GM12878 (cell line): ENCODE results near the gene PGC. TPM values are rescaled to one million over a fixed set of nuclear protein-coding genes. Genes with fewer than 3 reads are reported as not detected.

Source experiments
- ASH2L ChIP-seq: fragments of 300-600, 200-600 bp; sonication (generic); IDR thresholded peaks from 2 replicates; pipeline ENCODE4 v1.6.1; 2017; ENCODE audit warnings: low read depth, mild to moderate bottlenecking, borderline replicate concordance
- JUNB ChIP-seq: IDR thresholded peaks from 2 replicates; pipeline ENCODE4 v1.6.1; 2016; ENCODE audit warnings: antibody characterized with exemption, mild to moderate bottlenecking
- MYB ChIP-seq: fragments of 150-350 bp; IDR thresholded peaks from 2 replicates; pipeline ENCODE4 v1.6.1; 2014; ENCODE audit warnings: mild to moderate bottlenecking, low read depth, low read length, borderline replicate concordance
- NFYB ChIP-seq: IDR thresholded peaks from 2 replicates; pipeline ENCODE4 v1.6.1; 2011; ENCODE audit warnings: low read depth, mild to moderate bottlenecking, low read length, improper control_type of control experiment, moderate library complexity; ENCODE audit not compliant: insufficient read depth
- PAX8 ChIP-seq: fragments of 450-650 bp; IDR thresholded peaks from 2 replicates; pipeline ENCODE4 v1.6.1; 2017; ENCODE audit warnings: mild to moderate bottlenecking, moderate library complexity
- SREBF1 ChIP-seq: IDR thresholded peaks from 2 replicates; pipeline ENCODE4 v1.6.1; 2012; ENCODE audit warnings: mild to moderate bottlenecking, low read length
- ZNF24 ChIP-seq: fragments of 450-650 bp; IDR thresholded peaks from 2 replicates; pipeline ENCODE4 v1.6.1; 2017; ENCODE audit warnings: antibody characterized with exemption, mild to moderate bottlenecking
- polyA plus RNA-seq, 11 experiments: library from polyadenylated mRNA; depleted of rRNA in 4 of 11; unstranded in 6 of 11; stranded (reverse) in 5 of 11; fragments of >200 nt; fragmentation: Nextera tagmentation in 4 of 11; fragmentation: Illumina TruSeq in 1 of 11; extraction: Ambion mirVana in 4 of 11; extraction: Trizol in 1 of 11; gene quantifications; 1 replicate in 1 of 11; 2 replicates in 10 of 11; pipeline versions ENCODE4 v1.2.1 to v1.2.3, GENCODE V29; 2011 to 2016; ENCODE audit warnings: inconsistent platforms in 2 of 11, missing spikeins in 2 of 11, low read depth in 1 of 11
- total RNA-seq, 4 experiments: library from RNA; depleted of rRNA in 3 of 4; stranded (reverse); fragments of >200 nt in 3 of 4; fragmentation: Illumina TruSeq in 1 of 4; extraction: Trizol in 1 of 4; gene quantifications; 2 replicates each; pipeline versions ENCODE4 v1.2.1 to v1.2.3, GENCODE V29; 2013 to 2021
- TF ChIP-seq, protein P1 (sequence below): IDR thresholded peaks from 2 replicates; pipeline ENCODE4 v1.6.1; 2012; ENCODE audit warnings: mild to moderate bottlenecking, low read depth, low read length
- TF ChIP-seq, protein P2 (sequence below): fragments of 450-650 bp; conservative IDR thresholded peaks from 2 replicates; pipeline ENCODE4 v1.6.1; 2017; ENCODE audit warnings: mild to moderate bottlenecking, moderate library complexity
- TF ChIP-seq, protein P3 (sequence below): fragments of 450-650 bp; IDR thresholded peaks from 2 replicates; pipeline ENCODE4 v1.6.1; 2017; ENCODE audit warnings: low read depth, mild to moderate bottlenecking, moderate library complexity
- TF ChIP-seq, protein P4 (sequence below), 3 experiments: IDR thresholded peaks in 2 of 3; conservative IDR thresholded peaks in 1 of 3; 2 replicates each; pipeline ENCODE4 v1.5.1; 2011; ENCODE audit warnings: low read depth in 3 of 3, low read length in 3 of 3, mild to moderate bottlenecking in 3 of 3, control low read depth in 2 of 3, moderate library complexity in 2 of 3, inconsistent platforms in 1 of 3, mixed read lengths in 1 of 3; ENCODE audit not compliant: control insufficient read depth in 2 of 3, insufficient read depth in 1 of 3; ENCODE audit errors: extremely low read depth in 1 of 3
- TF ChIP-seq, protein P5 (sequence below): fragments of 450-650 bp; IDR thresholded peaks from 2 replicates; pipeline ENCODE4 v1.6.1; 2018; ENCODE audit warnings: mild to moderate bottlenecking, low read depth, moderate library complexity; ENCODE audit not compliant: partially characterized antibody
- TF ChIP-seq, protein P6 (sequence below): IDR thresholded peaks from 2 replicates; pipeline ENCODE4 v1.6.1; 2011; ENCODE audit warnings: borderline replicate concordance, low read depth, mild to moderate bottlenecking, moderate library complexity, low read length; ENCODE audit not compliant: insufficient read depth, poor library complexity, severe bottlenecking

PGC gene
- total and polyA plus RNA-seq, 10 of the 15 experiments (the other 5 are each of a cell fraction or from before 2014, with no cell fraction given), result 0.26 TPM; not detected in 9

DNA sequence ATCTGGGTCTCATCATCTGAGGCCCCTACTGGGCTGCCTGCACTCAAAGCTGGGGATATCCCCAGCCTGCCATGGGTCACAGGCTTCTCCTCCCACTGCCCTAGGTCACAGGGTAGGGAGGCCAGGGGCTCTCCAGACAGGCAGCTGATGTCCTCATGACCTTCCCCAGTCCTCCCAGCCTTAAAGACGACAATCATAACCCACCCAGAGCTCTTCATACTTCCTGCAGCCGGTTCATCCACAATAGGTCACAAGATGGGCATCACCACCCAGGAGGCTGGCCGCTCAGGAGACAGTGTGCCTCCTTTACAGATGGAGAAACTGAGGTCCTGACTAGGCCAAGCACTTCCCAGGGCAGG, 27.0 kb downstream of the PGC start (continued):
- TF ChIP-seq ASH2L (no peak), SREBF1 (no peak), MYB (no peak), PAX8 (no peak), NFYB (no peak), JUNB (no peak), ZNF24 (no peak)
- TF ChIP-seq, protein P1, sequence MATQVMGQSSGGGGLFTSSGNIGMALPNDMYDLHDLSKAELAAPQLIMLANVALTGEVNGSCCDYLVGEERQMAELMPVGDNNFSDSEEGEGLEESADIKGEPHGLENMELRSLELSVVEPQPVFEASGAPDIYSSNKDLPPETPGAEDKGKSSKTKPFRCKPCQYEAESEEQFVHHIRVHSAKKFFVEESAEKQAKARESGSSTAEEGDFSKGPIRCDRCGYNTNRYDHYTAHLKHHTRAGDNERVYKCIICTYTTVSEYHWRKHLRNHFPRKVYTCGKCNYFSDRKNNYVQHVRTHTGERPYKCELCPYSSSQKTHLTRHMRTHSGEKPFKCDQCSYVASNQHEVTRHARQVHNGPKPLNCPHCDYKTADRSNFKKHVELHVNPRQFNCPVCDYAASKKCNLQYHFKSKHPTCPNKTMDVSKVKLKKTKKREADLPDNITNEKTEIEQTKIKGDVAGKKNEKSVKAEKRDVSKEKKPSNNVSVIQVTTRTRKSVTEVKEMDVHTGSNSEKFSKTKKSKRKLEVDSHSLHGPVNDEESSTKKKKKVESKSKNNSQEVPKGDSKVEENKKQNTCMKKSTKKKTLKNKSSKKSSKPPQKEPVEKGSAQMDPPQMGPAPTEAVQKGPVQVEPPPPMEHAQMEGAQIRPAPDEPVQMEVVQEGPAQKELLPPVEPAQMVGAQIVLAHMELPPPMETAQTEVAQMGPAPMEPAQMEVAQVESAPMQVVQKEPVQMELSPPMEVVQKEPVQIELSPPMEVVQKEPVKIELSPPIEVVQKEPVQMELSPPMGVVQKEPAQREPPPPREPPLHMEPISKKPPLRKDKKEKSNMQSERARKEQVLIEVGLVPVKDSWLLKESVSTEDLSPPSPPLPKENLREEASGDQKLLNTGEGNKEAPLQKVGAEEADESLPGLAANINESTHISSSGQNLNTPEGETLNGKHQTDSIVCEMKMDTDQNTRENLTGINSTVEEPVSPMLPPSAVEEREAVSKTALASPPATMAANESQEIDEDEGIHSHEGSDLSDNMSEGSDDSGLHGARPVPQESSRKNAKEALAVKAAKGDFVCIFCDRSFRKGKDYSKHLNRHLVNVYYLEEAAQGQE, result no peak
- TF ChIP-seq, protein P2, sequence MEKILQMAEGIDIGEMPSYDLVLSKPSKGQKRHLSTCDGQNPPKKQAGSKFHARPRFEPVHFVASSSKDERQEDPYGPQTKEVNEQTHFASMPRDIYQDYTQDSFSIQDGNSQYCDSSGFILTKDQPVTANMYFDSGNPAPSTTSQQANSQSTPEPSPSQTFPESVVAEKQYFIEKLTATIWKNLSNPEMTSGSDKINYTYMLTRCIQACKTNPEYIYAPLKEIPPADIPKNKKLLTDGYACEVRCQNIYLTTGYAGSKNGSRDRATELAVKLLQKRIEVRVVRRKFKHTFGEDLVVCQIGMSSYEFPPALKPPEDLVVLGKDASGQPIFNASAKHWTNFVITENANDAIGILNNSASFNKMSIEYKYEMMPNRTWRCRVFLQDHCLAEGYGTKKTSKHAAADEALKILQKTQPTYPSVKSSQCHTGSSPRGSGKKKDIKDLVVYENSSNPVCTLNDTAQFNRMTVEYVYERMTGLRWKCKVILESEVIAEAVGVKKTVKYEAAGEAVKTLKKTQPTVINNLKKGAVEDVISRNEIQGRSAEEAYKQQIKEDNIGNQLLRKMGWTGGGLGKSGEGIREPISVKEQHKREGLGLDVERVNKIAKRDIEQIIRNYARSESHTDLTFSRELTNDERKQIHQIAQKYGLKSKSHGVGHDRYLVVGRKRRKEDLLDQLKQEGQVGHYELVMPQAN, result no peak
- TF ChIP-seq, protein P3, sequence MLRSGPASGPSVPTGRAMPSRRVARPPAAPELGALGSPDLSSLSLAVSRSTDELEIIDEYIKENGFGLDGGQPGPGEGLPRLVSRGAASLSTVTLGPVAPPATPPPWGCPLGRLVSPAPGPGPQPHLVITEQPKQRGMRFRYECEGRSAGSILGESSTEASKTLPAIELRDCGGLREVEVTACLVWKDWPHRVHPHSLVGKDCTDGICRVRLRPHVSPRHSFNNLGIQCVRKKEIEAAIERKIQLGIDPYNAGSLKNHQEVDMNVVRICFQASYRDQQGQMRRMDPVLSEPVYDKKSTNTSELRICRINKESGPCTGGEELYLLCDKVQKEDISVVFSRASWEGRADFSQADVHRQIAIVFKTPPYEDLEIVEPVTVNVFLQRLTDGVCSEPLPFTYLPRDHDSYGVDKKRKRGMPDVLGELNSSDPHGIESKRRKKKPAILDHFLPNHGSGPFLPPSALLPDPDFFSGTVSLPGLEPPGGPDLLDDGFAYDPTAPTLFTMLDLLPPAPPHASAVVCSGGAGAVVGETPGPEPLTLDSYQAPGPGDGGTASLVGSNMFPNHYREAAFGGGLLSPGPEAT, result peak; percentile 84
- TF ChIP-seq, protein P4, sequence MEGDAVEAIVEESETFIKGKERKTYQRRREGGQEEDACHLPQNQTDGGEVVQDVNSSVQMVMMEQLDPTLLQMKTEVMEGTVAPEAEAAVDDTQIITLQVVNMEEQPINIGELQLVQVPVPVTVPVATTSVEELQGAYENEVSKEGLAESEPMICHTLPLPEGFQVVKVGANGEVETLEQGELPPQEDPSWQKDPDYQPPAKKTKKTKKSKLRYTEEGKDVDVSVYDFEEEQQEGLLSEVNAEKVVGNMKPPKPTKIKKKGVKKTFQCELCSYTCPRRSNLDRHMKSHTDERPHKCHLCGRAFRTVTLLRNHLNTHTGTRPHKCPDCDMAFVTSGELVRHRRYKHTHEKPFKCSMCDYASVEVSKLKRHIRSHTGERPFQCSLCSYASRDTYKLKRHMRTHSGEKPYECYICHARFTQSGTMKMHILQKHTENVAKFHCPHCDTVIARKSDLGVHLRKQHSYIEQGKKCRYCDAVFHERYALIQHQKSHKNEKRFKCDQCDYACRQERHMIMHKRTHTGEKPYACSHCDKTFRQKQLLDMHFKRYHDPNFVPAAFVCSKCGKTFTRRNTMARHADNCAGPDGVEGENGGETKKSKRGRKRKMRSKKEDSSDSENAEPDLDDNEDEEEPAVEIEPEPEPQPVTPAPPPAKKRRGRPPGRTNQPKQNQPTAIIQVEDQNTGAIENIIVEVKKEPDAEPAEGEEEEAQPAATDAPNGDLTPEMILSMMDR (IDR thresholded peaks at IDR 0.05 in 2 of 3, conservative IDR thresholded peaks at IDR 0.05 in 1 of 3; ENCODE audit: control insufficient read depth in 2 of 3, extremely low read depth in 1 of 3, insufficient read depth in 1 of 3, low read depth in 3 of 3, low read length in 3 of 3), result no peak
- TF ChIP-seq, protein P5, sequence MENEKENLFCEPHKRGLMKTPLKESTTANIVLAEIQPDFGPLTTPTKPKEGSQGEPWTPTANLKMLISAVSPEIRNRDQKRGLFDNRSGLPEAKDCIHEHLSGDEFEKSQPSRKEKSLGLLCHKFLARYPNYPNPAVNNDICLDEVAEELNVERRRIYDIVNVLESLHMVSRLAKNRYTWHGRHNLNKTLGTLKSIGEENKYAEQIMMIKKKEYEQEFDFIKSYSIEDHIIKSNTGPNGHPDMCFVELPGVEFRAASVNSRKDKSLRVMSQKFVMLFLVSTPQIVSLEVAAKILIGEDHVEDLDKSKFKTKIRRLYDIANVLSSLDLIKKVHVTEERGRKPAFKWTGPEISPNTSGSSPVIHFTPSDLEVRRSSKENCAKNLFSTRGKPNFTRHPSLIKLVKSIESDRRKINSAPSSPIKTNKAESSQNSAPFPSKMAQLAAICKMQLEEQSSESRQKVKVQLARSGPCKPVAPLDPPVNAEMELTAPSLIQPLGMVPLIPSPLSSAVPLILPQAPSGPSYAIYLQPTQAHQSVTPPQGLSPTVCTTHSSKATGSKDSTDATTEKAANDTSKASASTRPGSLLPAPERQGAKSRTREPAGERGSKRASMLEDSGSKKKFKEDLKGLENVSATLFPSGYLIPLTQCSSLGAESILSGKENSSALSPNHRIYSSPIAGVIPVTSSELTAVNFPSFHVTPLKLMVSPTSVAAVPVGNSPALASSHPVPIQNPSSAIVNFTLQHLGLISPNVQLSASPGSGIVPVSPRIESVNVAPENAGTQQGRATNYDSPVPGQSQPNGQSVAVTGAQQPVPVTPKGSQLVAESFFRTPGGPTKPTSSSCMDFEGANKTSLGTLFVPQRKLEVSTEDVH, result no peak
- TF ChIP-seq, protein P6, sequence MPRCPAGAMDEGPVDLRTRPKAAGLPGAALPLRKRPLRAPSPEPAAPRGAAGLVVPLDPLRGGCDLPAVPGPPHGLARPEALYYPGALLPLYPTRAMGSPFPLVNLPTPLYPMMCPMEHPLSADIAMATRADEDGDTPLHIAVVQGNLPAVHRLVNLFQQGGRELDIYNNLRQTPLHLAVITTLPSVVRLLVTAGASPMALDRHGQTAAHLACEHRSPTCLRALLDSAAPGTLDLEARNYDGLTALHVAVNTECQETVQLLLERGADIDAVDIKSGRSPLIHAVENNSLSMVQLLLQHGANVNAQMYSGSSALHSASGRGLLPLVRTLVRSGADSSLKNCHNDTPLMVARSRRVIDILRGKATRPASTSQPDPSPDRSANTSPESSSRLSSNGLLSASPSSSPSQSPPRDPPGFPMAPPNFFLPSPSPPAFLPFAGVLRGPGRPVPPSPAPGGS, result no peak
